T-cell (primary cell): Measurements from ENCODE around the gene BPNT1. TPM values are rescaled to one million over a fixed set of nuclear protein-coding genes. Genes with fewer than 3 reads are reported as not detected.

ENCODE experiments used
- ATAC-seq, 4 experiments: fragments of 200-7000 bp in 3 of 4; fragments of 150-1000 bp in 1 of 4; cut with Tn5 transposase; replicated peaks in 1 of 4; 1 replicate in 3 of 4; 2 replicates in 1 of 4; pipeline ENCODE4 v1.10.0; 2021; ENCODE audit warnings: moderate library complexity in 3 of 4, mild to moderate bottlenecking in 2 of 4, moderate number of reproducible peaks in 1 of 4
- CTCF ChIA-PET, 2 donors: fragments of 300-600 bp; sonication (Branson Sonifier 250); formaldehyde crosslinking; loops; one replicate each; lab custom pipeline; 2022; ENCODE audit warnings: antibody characterized with exemption in 2 of 2; lab: Charles Lee
- POLR2A ChIA-PET, 2 donors: fragments of 300-600 bp; sonication (Branson Sonifier 250); formaldehyde crosslinking; loops; one replicate each; lab custom pipeline; 2022; ENCODE audit warnings: antibody characterized with exemption in 2 of 2; lab: Charles Lee
- DNase-seq, 35 experiments: peaks; one replicate each; pipeline versions ENCODE4 v3.0.0 to v3.0.0-alpha.2; 2013 to 2023
- H3K27ac ChIP-seq: one replicate; pipeline ENCODE4 v1.5.1; 2013; ENCODE audit warnings: low read length
- H3K27me3 ChIP-seq, 2 experiments: replicated peaks in 1 of 2; 1 replicate in 1 of 2; 2 replicates in 1 of 2; pipeline versions ENCODE4 v1.6.1 to v1.7.0; 2013; ENCODE audit warnings: low read length in 1 of 2, mixed read lengths in 1 of 2; ENCODE audit not compliant: control insufficient read depth in 2 of 2, insufficient read depth in 2 of 2; ENCODE audit errors: extremely low read depth in 1 of 2
- H3K36me3 ChIP-seq, 2 donors: 1 replicate in 1 of 2; 2 replicates in 1 of 2; pipeline versions ENCODE4 v1.6.1 to v1.7.0; 2013; ENCODE audit warnings: low read length in 1 of 2; ENCODE audit not compliant: control insufficient read depth in 2 of 2, insufficient read depth in 1 of 2; ENCODE audit errors: extremely low read depth in 1 of 2
- H3K4me1 ChIP-seq, 2 experiments: 1 replicate in 1 of 2; 2 replicates in 1 of 2; pipeline versions ENCODE4 v1.6.1 to v1.7.0; 2013; ENCODE audit warnings: low read length in 2 of 2, mixed read lengths in 1 of 2; ENCODE audit not compliant: insufficient read depth in 2 of 2, control insufficient read depth in 1 of 2; ENCODE audit errors: extremely low read depth in 1 of 2
- H3K4me3 ChIP-seq, 2 donors: 1 replicate in 1 of 2; 2 replicates in 1 of 2; pipeline versions ENCODE4 v1.5.1 to v1.7.0; 2013; ENCODE audit warnings: mild to moderate bottlenecking in 2 of 2, low read length in 1 of 2, moderate library complexity in 1 of 2; ENCODE audit not compliant: control insufficient read depth in 1 of 2; ENCODE audit errors: extremely low read depth in 1 of 2
- H3K9me3 ChIP-seq: 2 replicates; pipeline ENCODE4 v1.7.0; 2013
- H3K27ac Mint-ChIP-seq, 2 donors: one replicate each; pipeline ENCODE4 v1.8.0; 2020 to 2021; ENCODE audit warnings: mild to moderate bottlenecking in 2 of 2, mixed read lengths in 2 of 2
- H3K27me3 Mint-ChIP-seq, 2 donors: one replicate each; pipeline ENCODE4 v1.8.0; 2021 to 2022; ENCODE audit warnings: mixed read lengths in 2 of 2
- H3K36me3 Mint-ChIP-seq: one replicate; pipeline ENCODE4 v1.8.0; 2021; ENCODE audit warnings: mixed read lengths
- H3K4me1 Mint-ChIP-seq, 3 donors: one replicate each; pipeline ENCODE4 v1.8.0; 2020 to 2022; ENCODE audit warnings: mixed read lengths in 3 of 3, mild to moderate bottlenecking in 1 of 3
- H3K4me3 Mint-ChIP-seq, 3 donors: one replicate each; pipeline ENCODE4 v1.8.0; 2020 to 2022; ENCODE audit warnings: mild to moderate bottlenecking in 3 of 3, mixed read lengths in 3 of 3, moderate library complexity in 3 of 3
- H3K9me3 Mint-ChIP-seq, 3 donors: one replicate each; pipeline ENCODE4 v1.8.0; 2020 to 2022; ENCODE audit warnings: mixed read lengths in 3 of 3
- WGBS: methylation state at CpG from one replicate; pipeline ENCODE4 v1.1.5; 2013; ENCODE audit warnings: missing lambda C conversion rate; ENCODE audit not compliant: insufficient coverage; 5-methylcytosine and 5-hydroxymethylcytosine counted together
- total RNA-seq, 35 experiments: library from RNA in 6 of 35; stranded (reverse) in 6 of 35; fragments of 120-200 nt in 1 of 35; gene quantifications; one replicate each; pipeline versions ENCODE4 v1.2.1 to v1.2.4 and lab custom pipeline; 2013 to 2026

The BPNT1 gene, protein sequence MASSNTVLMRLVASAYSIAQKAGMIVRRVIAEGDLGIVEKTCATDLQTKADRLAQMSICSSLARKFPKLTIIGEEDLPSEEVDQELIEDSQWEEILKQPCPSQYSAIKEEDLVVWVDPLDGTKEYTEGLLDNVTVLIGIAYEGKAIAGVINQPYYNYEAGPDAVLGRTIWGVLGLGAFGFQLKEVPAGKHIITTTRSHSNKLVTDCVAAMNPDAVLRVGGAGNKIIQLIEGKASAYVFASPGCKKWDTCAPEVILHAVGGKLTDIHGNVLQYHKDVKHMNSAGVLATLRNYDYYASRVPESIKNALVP
- total RNA-seq = 10 to 100 TPM in 4 of 5 donors, 1 to 10 TPM in 1; 8.5 to 16.8 (median 14.3) TPM
- 20.6 TPM for total RNA-seq (2013)
- 6.4 to 42.3 (median 11.5) reads per million in 29 experiments for total RNA-seq (lab: John Stamatoyannopoulos, UW)

DNA sequence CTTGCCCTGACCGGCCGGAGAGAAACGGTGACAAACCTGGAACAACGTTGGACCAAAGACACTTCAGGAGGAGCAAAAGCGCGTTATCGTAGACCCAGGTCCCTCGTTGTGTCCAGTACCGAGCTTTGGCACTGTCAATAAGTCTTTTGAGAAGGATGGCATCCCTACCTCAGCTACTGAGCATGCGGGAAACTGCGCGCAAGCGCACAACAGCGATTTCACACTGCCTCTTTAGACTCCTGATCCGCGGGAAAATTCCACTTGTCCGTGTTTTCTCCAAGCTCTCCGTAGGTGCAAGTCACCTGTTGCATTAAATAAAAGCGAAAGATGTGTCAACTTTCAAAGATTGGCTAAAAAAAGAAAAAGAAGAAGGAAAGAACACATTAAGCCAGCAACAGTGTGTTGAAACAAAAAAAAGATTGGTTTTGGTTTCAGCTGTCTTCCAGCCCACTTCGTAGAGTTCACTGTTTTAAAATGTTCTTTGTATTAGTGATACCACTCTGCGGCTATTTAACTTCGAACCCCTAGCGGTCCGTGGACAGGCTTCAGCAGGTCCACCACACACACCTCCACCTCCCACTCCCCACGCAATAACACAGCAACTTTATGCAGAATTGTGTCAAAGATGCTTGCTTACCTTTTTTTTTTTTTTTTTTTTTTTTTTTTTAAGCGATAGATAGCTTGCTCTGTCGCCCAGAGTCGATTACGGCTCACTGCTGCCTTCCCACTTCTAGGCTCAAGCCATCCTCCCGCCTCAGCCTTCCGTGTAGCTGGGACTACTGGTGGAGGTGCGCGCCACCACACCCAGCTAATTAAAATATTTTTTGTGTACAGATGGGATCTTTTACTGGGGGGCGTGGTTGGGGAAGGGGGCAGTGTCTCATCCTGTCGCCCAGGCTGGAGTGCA, at the start of gene BPNT1:
Gene BPNT1, minus strand, starts transcription at position 139 of the 907 bp plus-strand sequence. CDS start 9,942 bp downstream, outside the sequence.
- DNase-seq (peak; percentile 91 to 99 (median 97)), ATAC-seq (peak; percentile 65 to 80 (median 68))
- no peaks in the 10 kb centered on the region for H3K36me3 ChIP-seq
- H3K4me3 ChIP-seq = peak within 1 kb of the TSS; percentile 80 to 95
- no peaks in the 10 kb centered on the region for H3K9me3 Mint-ChIP-seq
- H3K27ac Mint-ChIP-seq = peak within 1 kb of the TSS; percentile 89 to 90
- H3K27ac ChIP-seq = peak within 1 kb of the TSS; percentile 80
- no peaks in the 10 kb centered on the region for H3K27me3 Mint-ChIP-seq
- peaks cover 18 to 26% of the 10 kb centered on the region in 2 experiments for H3K4me1 ChIP-seq
- 0% methylated on average over 19 of the region's 35 CpGs for WGBS
- peaks cover 13 to 34% (median 31%) of the 10 kb centered on the region in 3 donors for H3K4me1 Mint-ChIP-seq
- no peaks in the 10 kb centered on the region for H3K36me3 Mint-ChIP-seq
- H3K27me3 ChIP-seq = no peaks in the 10 kb centered on the region
- ChIA-PET POLR2A (interaction anchor here (0.6 to 1.1 kb wide), 11 partner anchors 9 to 182 kb away, joined by 3 to 9 read pairs (median 5); partner anchors contain the start of genes EPRS1 (in 1 of the 2) and RAB3GAP2 (in 1 of the 2)), CTCF (interaction anchor here (0.6 to 1.9 kb wide), 6 partner anchors 10 to 1652 kb away, joined by 3 to 10 read pairs (median 8); partner anchors contain the start of gene EPRS1 (in 1 of the 2))
- H3K4me3 Mint-ChIP-seq = peak within 1 kb of the TSS; percentile 88 to 97 (median 90)
- H3K9me3 ChIP-seq = no peaks in the 10 kb centered on the region

DNA sequence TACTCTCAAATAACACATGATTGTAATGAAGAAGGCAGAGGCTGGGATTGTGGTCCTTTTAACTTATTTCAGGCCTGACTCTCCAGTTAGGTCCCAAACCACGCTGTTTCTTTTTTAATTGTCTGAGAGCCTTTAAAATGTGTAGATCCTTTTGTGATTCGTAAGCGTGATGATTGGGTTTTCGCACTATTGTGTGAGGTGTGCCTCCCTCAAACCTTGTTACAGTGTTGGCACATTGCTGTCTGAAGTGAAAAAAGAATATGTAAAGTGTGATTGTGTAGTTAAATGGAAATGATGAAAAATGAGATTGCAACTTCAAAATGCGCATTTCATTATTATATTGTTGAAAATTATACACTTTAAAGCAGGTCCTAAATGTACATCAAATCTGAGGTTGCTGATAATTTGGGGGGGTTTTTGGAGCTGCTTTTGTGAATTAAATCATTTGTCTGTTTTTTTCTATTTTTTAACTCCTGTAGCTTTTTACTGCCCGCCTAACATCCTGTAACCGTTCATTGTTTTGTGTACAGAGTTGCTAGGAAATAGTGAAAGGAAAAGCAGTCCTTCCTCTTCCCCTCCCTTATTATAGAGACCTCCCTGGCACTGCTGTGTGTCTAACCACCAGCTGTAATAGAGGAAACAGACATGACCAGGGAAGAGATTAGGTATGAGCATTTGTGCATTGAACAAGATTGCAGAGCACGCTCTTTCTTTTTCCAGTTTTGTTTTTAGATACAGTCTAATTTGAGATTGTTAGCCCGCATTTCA, 47.6 kb upstream of the BPNT1 start:
- DNase-seq (peak in 5 of 35 experiments; percentile 1 to 43 (median 6)), ATAC-seq (peak; percentile 45 to 98 (median 52))
- no peaks in the 10 kb centered on the region for H3K9me3 ChIP-seq
- Mint-ChIP-seq H3K4me1 (peaks cover 8 to 16% (median 14%) of the 10 kb centered on the region in 3 donors), H3K27me3 (no peaks in the 10 kb centered on the region), H3K4me3 (no peak overlapping the region), H3K9me3 (no peaks in the 10 kb centered on the region), H3K27ac (peak overlapping the region; percentile 56), H3K36me3 (peaks cover 53% of the 10 kb centered on the region)
- no peaks in the 10 kb centered on the region for H3K27me3 ChIP-seq
- H3K4me1 ChIP-seq = peaks cover 0 to 7% of the 10 kb centered on the region in 2 experiments
- H3K36me3 ChIP-seq = peaks cover 0 to 62% of the 10 kb centered on the region in 2 donors
- H3K27ac ChIP-seq = peak overlapping the region; percentile 50
- WGBS = 65% methylated on average over 3 of the region's 9 CpGs
- ChIA-PET POLR2A (interaction anchor here (0.6 to 0.7 kb wide), 4 partner anchors 13 to 1878 kb away, joined by 4 to 10 read pairs (median 7); no protein-coding TSS in a partner anchor), CTCF (interaction anchor here (0.7 to 2.1 kb wide), 6 partner anchors 15 to 26 kb away, joined by 3 to 9 read pairs (median 5); no protein-coding TSS in a partner anchor)
- no peak overlapping the region for H3K4me3 ChIP-seq

DNA sequence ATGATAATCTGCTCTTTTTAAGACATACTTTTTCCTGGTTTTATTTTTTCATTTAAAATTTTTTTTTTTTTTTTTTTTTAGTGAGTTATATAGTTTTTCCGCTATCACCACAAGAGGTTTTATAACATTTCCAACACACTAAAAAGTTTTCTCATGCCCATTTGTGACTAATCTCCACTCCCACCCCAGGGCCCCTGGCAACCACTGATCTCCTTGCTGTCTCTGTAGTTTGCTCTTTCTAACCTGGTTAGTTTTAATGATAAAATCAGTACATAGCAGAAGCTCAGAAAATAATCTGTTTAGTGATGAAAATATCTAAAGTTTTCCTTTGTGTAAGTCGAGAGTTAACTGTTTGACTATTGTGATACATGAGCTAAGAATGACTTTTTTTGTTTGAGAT, 46.2 kb upstream of the BPNT1 start:
- Histone ChIP-seq H3K4me3 (no peak overlapping the region), H3K27ac (no peak overlapping the region), H3K27me3 (no peaks in the 10 kb centered on the region), H3K36me3 (peaks cover 0 to 52% of the 10 kb centered on the region in 2 donors), H3K4me1 (peaks cover 0 to 7% of the 10 kb centered on the region in 2 experiments), H3K9me3 (no peaks in the 10 kb centered on the region)
- ChIA-PET CTCF (interaction anchor here in 1 of 2 donors (2.1 kb wide), 1 partner anchor 14 kb away, joined by 4 read pairs; no protein-coding TSS in a partner anchor), POLR2A (no interaction called here)
- ATAC-seq (no peak), DNase-seq (no peak)
- Mint-ChIP-seq H3K27me3 (no peaks in the 10 kb centered on the region), H3K27ac (no peak overlapping the region), H3K4me3 (no peak overlapping the region), H3K9me3 (no peaks in the 10 kb centered on the region), H3K4me1 (peaks cover 8 to 17% (median 16%) of the 10 kb centered on the region in 3 donors), H3K36me3 (peaks cover 46% of the 10 kb centered on the region)
- 80% methylated on average over 1 of the region's 2 CpGs for WGBS

DNA sequence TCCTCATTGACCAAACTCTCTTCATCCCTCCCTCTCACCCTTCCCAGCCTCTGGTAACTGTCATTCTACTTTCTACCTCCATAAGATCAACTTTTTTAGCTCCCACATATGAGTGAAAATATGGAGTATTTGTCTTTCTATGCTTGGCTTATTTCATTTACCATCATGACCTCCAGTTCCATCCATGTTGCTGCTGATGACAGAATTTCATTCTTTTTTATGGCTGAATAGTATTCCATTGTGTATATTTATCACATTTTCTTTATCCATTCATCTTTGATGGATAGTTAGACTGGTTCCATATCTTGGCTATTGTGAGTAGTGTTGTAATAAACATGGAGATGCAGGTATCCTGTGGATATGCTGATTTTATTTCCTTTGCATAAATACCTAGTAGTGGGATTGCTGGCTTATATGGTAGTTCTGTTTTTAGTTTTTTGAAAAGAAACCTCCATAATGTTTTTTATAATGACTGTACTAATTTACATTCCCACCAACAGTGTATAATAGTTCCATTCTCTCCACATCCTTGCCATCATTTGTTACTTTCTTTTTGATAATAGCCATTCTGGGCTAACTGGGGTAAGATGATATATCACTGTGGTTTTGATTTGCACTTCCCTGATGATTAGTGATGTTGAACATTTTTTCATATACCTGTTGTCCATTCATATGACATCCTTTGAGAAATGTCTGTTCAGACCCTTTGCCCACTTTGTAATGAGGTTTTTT, 40.1 kb upstream of the BPNT1 start:
- CTCF ChIA-PET = no interaction called here

DNA sequence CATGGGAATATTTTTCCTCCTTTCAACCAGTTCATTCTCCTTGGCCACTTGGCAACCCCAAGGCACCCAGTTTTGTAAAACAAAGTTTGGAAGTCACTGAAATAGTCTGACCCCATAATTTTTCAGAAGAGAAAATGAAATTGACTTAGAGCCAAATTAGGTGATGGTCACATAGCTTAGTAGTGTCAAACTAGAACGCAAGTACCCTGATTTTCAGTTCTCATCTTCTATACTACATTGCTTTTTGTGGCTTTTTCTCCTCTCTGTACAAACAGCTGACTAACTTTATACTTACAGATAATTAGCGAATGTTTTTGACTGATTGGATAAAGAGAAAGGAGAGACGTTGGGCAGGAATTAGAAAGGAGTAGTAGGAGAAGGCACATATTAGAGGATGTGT, 37.5 kb upstream of the BPNT1 start:
- H3K4me3 Mint-ChIP-seq = no peak overlapping the region
- no peak for DNase-seq
- no peaks in the 10 kb centered on the region for H3K27me3 Mint-ChIP-seq
- no peak for ATAC-seq
- H3K4me3 ChIP-seq = no peak overlapping the region
- peaks cover 50% of the 10 kb centered on the region for H3K36me3 Mint-ChIP-seq
- H3K27ac ChIP-seq = no peak overlapping the region
- WGBS = 80% methylated on average over 1 of the region's 3 CpGs
- no peaks in the 10 kb centered on the region for H3K27me3 ChIP-seq
- peaks cover 0 to 5% (median 0%) of the 10 kb centered on the region in 3 donors for H3K9me3 Mint-ChIP-seq
- ChIA-PET CTCF (no interaction called here), POLR2A (no interaction called here)
- H3K4me1 ChIP-seq = no peaks in the 10 kb centered on the region
- peaks cover 0 to 34% of the 10 kb centered on the region in 2 donors for H3K36me3 ChIP-seq
- peaks cover 4 to 12% (median 9%) of the 10 kb centered on the region in 3 donors for H3K4me1 Mint-ChIP-seq
- H3K9me3 ChIP-seq = no peaks in the 10 kb centered on the region
- no peak overlapping the region for H3K27ac Mint-ChIP-seq

More for the DNA sequence above, 40.1 kb upstream of the BPNT1 start:
- no peaks in the 10 kb centered on the region for H3K27me3 ChIP-seq
- no peak for ATAC-seq
- POLR2A ChIA-PET = no interaction called here
- Mint-ChIP-seq H3K9me3 (peaks cover 0 to 5% (median 0%) of the 10 kb centered on the region in 3 donors), H3K27ac (no peak overlapping the region), H3K27me3 (no peaks in the 10 kb centered on the region), H3K4me1 (peaks cover 4 to 8% (median 5%) of the 10 kb centered on the region in 3 donors), H3K4me3 (no peak overlapping the region), H3K36me3 (peaks cover 62% of the 10 kb centered on the region)
- no peaks in the 10 kb centered on the region for H3K9me3 ChIP-seq
- DNase-seq = no peak
- no peaks in the 10 kb centered on the region for H3K4me1 ChIP-seq
- H3K36me3 ChIP-seq = peaks cover 0 to 40% of the 10 kb centered on the region in 2 donors
- H3K27ac ChIP-seq = no peak overlapping the region
- no peak overlapping the region for H3K4me3 ChIP-seq
